Activated CD4-positive, alpha-beta T cell treated with anti-CD3 and anti-CD28 coated beads, Interleukin-10, Interleukin-2, amounts not matched to agents 100 ng/mL and 50 ng/mL, durations not matched to agents 16 hours and 8 hours (primary cell): ENCODE measurements around the gene UBE2B.
"Not testable (repeated sequence)": the region's sequence is repeated elsewhere in the genome, so short reads cannot be mapped to it uniquely, and the experiment has no call there.

ENCODE experiments used
- DNase-seq: peaks from one replicate; pipeline ENCODE4 v3.0.0-alpha.2; 2020

UBE2B gene

DNA sequence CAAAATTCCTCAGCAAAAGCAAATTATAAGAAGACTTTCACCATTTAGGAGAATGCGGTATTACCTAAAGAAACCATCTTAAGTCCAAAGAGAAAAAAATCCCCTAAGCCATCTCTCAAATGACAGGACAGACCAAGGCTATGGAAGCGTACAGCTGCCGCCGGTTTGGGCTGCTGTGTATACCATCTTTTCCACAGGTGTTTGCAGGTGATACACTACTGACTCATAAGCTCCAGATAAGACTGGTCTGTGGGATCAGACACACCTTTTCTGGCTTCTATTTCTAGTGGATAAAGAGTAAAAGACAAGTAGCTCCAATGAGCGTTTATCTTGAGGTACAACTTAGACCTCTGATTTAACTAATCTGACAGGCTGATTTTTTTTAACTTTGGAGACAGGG, 32.6 kb downstream of the UBE2B start:
- DNase-seq = no peak

DNA sequence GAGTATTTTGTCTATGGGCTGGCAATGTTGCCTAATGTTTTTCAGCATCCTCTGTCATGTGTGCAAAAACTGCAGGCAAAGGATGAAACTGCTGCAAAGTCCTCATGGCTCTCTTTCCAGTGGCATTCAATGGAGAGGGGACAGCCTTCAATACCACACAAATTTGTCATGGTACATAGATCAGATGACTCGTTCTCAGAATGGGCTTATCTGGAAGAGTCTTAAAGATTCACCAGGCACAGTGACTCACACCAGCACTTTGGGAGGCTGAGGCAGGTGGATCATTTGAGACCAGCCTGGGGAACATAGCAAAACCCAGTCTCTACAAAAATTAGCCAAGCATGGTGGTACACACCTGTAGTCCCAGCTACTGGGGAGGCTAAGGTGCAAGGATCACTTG, 35.0 kb downstream of the UBE2B start:
- peak; percentile 25 for DNase-seq

DNA sequence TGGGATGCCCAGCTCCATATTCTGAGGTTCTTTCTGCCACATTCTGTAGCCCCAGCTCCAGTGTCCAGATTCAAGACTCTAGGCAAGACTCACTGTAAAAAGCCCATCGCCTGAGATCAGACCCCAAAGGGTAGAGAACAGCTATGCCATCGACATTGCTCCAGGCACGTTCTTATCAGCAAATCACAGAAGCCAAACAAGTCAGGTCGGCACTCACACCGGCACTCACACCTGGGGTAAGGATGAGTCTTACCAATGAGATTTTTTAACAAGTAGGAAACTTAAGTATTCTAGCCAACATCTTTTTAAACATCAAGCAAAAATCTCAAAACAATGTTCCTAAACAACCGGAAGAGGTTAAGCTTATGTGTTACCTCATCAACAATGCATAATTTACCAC, 38.0 kb downstream of the UBE2B start:
- DNase-seq = no peak

DNA sequence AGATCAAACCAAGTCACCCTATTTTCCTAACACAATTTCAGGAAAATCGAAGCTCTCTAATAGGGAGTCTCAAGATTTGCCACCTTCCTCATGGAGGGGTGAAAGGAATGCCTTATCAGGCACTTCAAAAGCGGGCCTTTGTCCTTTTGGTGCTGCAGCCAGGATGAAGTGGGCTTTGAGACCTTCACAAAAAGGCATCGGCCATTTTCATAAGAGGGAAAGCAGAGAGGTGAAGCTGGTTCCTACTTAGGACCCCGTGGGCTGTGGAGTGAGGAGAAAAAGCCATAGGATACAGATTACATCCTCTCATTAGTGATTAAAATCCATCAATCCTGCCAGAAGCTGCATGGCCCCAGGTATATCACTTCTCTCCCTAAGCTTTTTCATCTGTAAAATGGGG, 39.5 kb downstream of the UBE2B start:
- DNase-seq = no peak

DNA sequence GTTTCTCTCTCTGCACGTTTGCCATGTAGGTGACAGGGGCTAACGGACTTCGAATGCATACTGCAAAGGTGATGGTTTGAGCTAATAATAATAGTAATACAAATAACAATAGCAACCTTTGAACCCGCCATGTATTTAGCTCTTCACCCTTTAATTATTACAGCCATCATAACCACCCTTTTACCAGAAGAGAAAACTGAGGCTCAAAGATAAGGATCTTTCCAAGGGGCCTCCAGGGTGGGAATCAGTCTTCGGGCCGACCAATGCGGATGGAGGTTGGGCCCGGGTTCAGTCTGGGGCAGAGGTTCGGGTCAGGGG, 39.8 kb downstream of the UBE2B start:
- no peak for DNase-seq

DNA sequence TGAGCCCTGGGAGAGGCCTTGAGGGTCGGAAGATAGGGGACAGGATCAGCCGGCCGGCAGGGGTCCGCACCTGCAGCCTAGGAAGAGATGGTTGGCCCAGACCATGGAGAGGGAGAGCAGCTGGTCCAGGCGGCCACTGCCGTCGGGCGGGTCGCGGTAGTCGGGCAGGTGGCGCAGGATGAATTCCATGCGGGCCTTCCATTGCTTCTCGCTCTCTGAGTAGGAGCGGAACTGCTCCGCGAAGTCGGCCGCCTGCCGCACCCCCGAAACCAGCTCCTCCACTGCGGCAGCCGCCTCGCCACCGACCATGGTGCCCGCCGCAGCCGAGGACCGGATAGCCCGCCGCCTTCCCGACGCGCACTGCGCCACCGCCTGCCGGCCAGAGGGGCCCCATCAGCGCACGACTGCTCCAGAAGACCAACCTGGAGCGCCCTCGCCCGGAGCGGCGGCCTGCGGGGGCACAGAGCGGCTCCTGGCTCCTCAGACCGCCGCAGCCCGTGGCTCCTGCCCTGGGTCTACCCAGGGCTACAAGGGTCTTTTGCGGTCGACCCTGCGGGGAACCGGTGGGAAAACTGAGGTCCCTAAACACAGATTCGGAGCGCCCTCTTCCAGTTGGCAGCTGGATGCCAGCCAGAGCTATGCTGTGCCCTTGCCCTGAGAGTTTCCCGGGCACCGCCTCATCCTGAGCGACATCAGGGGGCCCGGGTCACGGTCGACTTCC, 40.3 kb downstream of the UBE2B start, which contains the start of gene CDKN2AIPNL:
Gene CDKN2AIPNL, minus strand, starts transcription at position 336 of the 721 bp plus-strand sequence. Its CDS starts 27 bp downstream, at position 309.
- peak; percentile 95 for DNase-seq

DNA sequence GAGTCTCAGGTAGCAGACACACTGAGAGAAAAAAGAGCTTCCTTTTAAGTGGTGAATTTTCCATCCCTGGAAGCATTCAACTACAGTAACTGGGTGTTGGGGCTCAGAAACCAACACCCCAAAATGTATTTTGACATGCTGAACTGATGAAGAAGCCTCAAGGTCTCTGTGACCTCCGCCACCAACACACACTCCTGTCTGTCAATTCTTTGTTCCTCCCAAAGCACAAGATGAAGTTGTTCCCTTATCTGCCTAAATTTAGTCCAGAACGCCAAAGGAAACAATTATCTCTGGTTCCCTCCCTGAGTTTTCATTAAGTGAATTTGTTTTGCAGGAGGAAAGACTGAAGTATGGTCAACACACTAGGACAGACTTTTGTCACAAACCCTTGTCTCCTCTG, 41.7 kb downstream of the UBE2B start:
- DNase-seq = no peak

DNA sequence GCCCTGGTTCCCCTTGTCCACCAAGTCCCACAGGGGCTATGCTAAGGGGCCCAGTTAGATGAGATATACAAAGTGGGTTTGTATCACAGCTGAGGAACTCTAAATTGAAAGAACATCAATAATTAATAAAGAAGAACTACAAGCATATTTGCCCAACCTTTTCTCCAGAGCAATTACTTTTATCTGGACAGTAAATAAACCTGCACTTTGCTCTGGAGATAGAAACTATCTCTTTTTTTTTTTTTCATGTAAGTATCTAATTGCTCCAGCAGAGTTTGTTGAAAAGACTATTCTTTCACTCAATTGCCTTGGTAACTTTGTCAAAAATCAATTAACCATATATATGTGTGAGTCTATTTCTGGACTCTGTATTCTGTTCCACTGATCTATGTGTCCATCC, 46.3 kb downstream of the UBE2B start:
- no peak for DNase-seq

DNA sequence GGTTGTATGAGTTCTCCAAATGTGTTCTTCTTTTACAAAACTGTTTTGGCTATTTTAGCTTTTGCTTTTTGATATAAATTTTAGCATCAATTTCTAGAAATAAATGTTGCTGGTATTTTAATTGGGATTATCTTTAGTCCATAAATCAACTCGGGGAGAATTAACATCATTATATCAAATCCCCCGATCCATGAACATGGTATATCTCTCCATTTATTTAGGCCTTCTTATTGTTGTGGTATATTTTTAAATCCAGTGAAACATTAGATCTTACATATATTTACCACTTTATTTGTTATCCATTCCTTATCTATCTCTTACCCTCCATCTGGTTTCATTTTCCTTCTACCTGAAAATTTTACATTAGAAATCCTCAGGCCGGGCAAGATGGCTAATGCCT, 47.6 kb downstream of the UBE2B start:
- DNase-seq = no peak

DNA sequence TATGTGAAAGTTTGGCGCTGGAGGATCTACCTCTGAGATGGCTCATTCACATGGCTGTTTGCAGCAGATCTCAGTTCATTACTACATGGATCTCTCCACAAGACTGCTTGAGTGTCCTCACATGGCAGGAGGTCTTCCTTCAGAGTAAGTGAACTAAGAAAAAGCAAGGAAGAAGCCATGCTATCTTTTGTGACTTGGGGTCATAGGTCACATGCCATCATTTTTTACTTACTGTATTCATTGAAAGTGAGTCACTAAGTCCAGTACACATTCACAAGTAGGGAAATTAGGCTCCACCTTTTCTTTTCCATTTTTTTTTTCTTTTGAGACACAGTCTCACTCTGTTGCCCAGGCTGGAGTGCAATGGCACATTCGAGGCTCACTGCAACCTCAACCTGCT, 49.0 kb downstream of the UBE2B start:
- no peak for DNase-seq

DNA sequence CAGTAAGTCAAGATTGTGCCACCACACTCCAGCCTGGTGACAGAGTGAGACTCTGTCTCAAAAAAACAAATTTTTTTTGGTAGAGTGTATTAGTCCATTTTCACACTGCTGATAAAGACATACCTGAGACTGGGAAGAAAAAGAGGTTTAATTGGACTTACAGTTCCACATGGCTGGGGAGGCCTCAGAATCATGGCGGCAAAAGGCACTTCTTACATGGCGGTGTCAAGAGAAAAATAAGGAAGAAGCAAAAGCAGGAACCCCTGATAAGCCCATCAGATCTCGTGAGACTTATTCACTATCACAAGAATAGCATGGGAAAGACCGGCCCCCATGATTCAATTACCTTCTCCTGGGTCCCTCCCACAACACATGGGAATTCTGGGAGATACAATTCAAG, 49.7 kb downstream of the UBE2B start:
- DNase-seq = not testable (repeated sequence)

DNA sequence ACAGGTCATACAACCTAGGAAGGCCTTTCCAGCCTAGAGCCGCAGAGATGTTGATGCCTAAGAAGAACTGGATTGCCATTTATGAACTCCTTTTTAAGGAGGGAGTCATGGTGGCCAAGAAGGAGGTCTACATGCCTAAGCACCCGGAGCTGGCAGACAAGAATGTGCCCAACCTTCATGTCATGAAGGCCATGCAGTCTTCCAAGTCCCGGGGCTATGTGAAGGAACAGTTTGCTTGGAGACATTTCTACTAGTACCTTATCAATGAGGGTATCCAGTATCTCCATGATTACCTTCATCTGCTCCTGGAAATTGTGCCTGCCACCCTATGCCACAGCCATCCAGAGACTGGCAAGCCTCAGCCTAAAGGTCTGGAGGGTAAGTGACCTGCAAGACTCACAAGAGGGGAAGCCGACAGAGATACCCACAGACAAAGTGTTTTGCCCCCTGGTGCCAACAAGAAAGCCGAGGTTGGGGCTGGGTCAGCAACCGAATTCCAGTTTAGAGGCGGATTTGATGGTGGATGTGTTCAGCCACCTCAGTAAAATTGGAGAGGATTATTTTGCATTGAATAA, 51.5 kb downstream of the UBE2B start:
- DNase-seq = no peak

DNA sequence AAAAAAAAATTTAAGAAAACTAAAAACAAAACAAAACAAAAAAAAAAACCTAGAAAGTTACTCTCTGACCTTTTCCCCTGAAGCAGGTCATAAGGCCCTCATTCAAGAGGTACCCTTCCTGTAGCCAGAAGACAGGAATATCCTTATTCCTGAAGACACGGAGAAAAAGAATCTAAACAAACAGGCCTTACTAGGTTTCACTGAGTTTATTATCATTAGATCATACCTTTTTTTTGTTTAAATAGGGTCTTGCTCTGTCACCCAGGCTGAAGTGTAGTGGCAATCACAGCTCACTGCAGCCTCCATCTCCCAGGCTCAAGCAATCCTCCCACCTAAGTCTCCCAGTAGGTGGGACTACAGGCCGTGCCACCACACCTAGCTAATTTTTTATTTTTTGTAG, 52.0 kb downstream of the UBE2B start:
- DNase-seq = no peak

DNA sequence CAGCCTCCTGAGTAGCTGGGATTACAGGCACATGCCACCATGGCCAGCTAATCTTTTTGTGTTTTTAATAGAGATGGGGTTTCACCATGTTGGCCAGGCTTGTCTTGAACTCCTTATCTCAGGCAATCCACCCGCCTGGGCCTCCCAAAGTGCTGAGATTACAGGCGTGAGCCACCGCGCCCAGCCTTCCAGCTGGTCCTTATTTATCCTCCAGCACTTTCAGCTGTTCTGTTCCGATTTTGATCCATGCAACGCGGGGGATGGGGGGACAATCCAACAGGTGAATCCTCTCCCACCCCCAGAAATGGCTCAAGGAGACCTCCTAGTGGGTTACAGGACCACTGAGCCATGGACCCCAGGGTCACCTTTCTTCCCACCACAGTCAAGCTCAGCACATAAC, 55.0 kb downstream of the UBE2B start:
- DNase-seq = no peak

DNA sequence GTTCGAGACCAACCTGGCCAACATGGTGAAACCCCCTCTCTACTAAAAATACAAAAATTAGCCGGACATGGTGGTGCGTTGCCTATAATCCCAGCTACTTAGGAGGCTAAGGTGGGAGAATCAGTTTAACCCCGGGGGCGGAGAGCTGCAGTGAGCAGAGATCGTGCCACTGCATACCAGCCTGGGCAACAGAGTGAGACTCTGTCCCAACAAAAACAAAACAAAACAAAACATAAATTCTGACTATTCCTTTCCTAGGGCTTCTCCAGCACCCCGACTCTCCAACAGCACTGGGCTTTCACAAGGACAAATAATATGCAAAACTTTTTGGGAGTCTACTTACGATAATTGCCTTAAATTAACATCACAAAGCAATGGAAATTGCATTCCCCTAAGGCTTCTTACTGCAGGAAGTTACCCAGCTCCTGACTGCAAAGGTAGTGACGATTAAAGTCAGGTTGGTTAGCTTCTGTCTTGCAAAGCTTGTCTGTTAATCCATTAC, 56.2 kb downstream of the UBE2B start:
- no peak for DNase-seq

DNA sequence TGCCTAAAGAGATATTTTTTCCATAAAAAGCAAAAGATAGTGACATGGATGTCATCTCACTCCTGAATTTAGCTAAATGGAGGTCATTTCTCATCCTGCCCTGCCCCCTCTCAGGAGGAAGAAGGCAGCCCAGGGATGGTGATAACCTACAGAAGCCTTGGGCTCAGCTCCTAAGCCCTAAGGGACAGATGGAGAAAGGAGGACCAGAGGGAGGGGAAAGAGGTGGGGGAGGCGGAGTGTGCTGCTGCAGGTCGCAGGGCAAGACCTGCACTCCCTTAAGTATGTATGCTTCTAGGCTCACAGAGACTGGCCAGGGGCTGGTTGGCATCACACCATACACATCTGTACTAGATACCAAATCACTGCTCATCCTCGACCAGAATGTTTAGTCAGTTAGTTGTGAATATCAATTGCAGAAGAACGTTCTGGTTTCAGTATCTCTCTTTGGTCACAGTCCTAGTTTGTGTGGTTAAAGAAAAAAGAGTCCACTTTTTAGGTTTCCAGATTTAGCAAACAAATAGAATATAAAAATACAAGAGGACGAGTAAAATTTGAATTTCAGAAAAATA, 58.7 kb downstream of the UBE2B start:
- DNase-seq = no peak

DNA sequence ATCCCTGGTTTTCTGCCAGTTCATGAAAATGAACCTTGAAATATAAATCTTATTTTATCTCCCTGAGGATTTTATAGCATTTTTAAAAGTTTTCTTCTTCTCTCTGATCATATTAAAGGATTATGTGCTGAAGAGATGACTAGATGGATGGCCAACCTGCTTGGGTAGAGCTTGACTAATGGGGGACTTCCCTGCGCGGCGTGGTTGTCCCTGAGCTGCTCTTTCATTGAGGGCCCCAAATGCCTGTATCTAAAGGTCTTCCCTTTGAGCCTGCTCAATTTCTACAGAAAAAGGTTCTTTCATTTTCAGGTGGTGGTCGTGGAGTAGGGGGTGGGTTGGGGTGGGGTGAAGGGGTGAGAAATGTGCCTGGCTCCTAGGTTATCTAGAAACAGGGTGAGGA, 60.8 kb downstream of the UBE2B start:
- DNase-seq = no peak

DNA sequence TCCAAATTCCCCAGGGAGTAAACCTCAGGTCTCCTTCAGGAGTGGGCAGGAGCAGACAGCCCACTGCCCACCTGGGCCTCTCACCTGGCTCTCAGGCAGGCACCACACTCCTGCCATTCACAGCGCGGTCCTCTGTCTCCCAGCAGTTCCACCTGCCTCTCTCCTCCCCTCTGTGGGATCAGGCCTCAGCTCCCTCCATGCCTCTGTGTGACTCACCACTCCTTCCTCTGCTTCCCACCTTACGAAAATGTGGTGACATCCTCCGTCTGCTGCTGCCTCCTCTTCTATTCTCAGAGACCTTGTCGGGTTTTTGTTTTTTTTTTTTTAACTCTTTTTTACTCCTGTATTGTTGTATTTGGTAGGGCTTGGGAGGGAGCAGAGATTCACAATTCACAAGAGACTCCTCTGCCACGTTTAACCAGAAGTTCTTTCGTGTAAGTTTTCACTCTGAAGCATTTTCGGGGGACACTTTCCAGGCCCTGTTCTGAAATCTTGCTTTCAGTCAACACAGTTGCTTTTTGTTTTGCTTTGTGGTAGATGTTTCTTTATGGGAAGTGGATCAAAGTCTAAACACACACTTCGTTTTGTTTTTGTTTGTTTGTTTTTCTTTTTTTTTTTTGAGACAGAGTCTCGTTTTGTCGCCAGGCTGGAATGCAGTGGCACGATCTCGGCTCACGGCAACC, 61.4 kb downstream of the UBE2B start:
- no peak for DNase-seq

DNA sequence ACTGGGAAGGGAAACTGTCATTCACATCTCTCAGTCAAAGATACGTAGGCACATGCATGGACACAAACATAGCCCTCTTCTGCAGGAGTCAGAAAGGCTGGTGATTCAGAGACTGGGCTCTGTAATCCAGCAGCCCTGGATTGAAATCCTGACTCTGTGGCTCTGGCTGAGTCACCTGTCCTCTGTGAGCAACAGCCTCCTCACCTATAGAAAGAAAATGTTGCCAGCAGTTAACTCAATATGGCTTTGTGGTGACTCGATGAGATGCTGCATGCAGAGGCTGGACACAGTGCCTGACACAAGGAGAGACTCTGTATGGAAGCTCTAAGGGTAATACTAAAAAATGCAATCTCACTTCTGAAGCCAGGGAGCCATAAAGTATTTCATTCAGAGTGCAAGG, 64.2 kb downstream of the UBE2B start:
- DNase-seq = no peak

DNA sequence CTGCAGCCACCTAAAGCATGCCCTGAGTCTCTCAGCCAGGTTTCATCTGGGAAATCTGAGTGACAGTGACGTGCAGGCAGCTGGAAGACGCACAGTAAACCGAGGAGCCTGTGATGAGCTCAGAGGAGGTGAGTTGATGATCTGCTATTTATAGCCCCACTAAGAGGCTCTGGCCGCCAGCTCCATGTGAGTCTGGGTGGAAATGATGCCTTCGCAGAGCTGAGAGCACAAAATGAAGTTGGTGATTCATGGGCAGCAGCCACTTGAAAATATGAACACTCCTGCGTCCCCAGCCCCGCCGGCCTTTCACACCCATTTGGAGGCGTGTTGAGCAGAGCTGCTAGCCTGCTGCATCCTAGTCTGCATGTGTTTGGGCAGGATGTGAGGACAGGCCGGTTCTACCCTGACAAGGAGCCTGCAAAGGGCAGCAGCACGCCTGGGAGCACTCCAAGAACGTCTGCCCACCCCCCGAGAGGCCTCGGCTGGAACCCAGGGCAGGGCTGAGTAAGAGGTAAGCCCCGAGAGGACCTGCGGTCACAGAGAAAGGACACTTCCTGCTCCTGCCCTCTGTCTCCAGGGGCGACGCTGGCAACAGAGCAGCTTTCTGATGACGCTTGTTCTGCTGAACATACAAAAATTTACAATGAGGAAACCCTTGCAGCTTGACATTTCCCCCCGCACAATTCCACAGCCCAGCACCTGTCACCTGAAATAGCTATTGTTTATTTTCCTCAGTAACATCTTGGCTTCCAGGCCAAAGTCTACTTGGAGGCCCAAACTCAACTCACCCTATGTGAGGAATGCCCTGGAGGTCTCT, 65.4 kb downstream of the UBE2B start:
- DNase-seq = peak; percentile 65

DNA sequence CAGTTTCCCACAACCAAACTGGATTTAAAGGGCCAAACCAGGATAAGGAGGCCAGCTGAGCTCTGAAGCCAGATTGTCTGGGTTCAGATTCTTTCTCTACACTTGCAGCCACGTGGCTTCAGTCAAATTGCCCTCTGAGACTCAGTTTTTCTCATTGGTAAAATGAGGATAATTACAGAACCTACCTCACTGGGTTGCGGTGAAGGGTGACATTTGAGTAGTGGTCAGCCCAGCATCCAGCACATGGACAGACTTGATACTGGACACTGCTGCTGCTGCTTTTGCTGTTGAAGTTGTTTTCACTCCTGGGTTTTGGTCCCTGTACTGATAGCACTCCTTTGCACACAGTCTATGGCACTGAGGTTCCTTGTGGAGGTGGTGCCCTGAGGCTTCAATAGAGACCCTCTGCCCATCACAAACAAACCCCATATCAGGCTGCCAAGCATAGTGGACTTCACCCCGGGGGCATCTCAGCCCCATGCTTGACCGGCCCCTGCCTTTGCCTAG, 66.0 kb downstream of the UBE2B start:
- no peak for DNase-seq

DNA sequence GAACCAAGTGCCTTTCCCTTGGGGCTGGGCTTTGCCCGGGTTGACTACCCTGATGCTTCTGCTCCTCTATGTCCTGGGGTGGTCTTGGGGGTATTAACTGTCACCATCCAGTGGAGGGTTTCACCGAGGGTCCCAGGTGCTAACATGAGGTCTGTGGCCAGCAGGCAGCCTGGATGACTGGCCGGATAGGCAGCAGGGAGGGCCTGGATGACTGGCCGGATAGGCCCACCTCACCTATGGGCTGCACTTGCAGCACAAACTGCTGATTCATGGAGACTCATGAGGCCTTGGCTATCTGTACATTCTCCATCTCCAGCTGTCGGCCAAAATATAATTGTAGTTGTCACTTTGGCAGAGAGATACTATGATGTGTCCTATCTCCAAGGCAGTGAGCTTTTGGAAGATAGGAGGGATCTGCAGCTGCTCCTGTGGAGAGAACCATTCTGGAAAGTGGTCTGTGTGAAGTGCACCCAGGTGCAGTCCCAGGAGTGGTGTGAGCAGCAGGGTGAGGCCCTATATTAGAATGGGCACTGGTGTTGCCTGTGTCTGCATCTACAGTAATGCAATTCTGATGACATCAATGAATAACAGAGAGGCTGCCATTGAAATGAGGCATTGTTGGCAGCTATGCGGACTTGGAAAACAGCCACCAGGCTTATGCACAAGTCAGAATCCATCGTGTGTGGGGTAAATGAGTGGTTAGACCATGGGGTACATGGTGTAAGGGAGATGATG, 66.6 kb downstream of the UBE2B start:
- no peak for DNase-seq
